Panc1 (cell line): ENCODE measurements around the gene CYP4B1. TPM values are rescaled to one million over a fixed set of nuclear protein-coding genes. Genes with fewer than 3 reads are reported as not detected.

Experiments
- ATAC-seq: fragments of 200-7000 bp; cut with Tn5 transposase; 2 replicates; pipeline ENCODE4 v1.9.1; 2020; ENCODE audit warnings: mild to moderate bottlenecking, moderate library complexity
- BruUV-seq: library from RNA; stranded (reverse); fragments of 400-500 nt; replicated peaks from 2 replicates; lab custom pipeline; 2021; lab: Mats Ljungman, UMichigan
- CTCF ChIA-PET: fragments of 300-600 bp; sonication (Branson Sonifier 250); formaldehyde crosslinking; loops from one replicate; lab custom pipeline; 2022; ENCODE audit warnings: antibody characterized with exemption; lab: Charles Lee
- POLR2A ChIA-PET: fragments of 300-600 bp; sonication (Branson Sonifier 250); formaldehyde crosslinking; loops from one replicate; lab custom pipeline; 2022; ENCODE audit warnings: antibody characterized with exemption; lab: Charles Lee
- DNase-seq: peaks from one replicate; pipeline ENCODE4 v3.0.0-alpha.2; 2010; ENCODE audit warnings: low read depth, low spot score
- H3K27ac ChIP-seq: 2 replicates; pipeline ENCODE4 v1.5.1; 2011; ENCODE audit warnings: mild to moderate bottlenecking, low read length, inconsistent platforms
- H3K27me3 ChIP-seq: fragments of 200-500 bp; sonication (Bioruptor generic); 2 replicates; pipeline ENCODE4 v1.6.0; 2014; ENCODE audit warnings: low read length, inconsistent platforms; ENCODE audit not compliant: control insufficient read depth, insufficient read depth
- H3K36me3 ChIP-seq: fragments of 200-500 bp; sonication (Bioruptor generic); 2 replicates; pipeline ENCODE4 v1.5.1; 2014; ENCODE audit warnings: inconsistent platforms, mild to moderate bottlenecking, low read length, moderate library complexity; ENCODE audit not compliant: control insufficient read depth, insufficient read depth
- H3K4me1 ChIP-seq: 2 replicates; pipeline ENCODE4 v1.5.1; 2011; ENCODE audit warnings: inconsistent platforms, mild to moderate bottlenecking, low read length, moderate library complexity; ENCODE audit not compliant: control insufficient read depth, insufficient read depth
- H3K4me3 ChIP-seq, 2 experiments: 2 replicates each; pipeline ENCODE4 v1.5.1; 2011 to 2012; ENCODE audit warnings: low read depth in 2 of 2, low read length in 2 of 2, mild to moderate bottlenecking in 2 of 2, inconsistent platforms in 1 of 2, moderate library complexity in 1 of 2
- H3K9me3 ChIP-seq: fragments of 200-500 bp; sonication (Bioruptor generic); 2 replicates; pipeline ENCODE4 v1.5.1; 2014; ENCODE audit warnings: low read depth, mild to moderate bottlenecking, inconsistent platforms, low read length, moderate library complexity; ENCODE audit not compliant: control insufficient read depth, insufficient read depth
- CTCF ChIP-seq: fragments of 450-650 bp; IDR thresholded peaks from 2 replicates; pipeline ENCODE4 v1.5.1; 2017; ENCODE audit warnings: mild to moderate bottlenecking
- POLR2AphosphoS5 ChIP-seq: IDR thresholded peaks from 2 replicates; pipeline ENCODE4 v1.6.1; 2012; ENCODE audit warnings: mild to moderate bottlenecking, low read depth, low read length, moderate library complexity
- REST ChIP-seq, 2 experiments: IDR thresholded peaks; 2 replicates each; pipeline ENCODE4 v1.6.1; 2011 to 2012; ENCODE audit warnings: low read depth in 2 of 2, control low read depth in 1 of 2, low read length in 1 of 2, mild to moderate bottlenecking in 1 of 2, moderate library complexity in 1 of 2; ENCODE audit not compliant: insufficient read depth in 1 of 2
- SIN3A ChIP-seq: IDR thresholded peaks from 2 replicates; pipeline ENCODE4 v1.6.1; 2012; ENCODE audit warnings: low read depth, mild to moderate bottlenecking, low read length, moderate library complexity, borderline replicate concordance; ENCODE audit not compliant: insufficient read depth
- TCF7L2 ChIP-seq: IDR thresholded peaks from 2 replicates; pipeline ENCODE4 v1.6.1; 2011; ENCODE audit warnings: mild to moderate bottlenecking, low read depth, low read length, inconsistent platforms
- in situ Hi-C: cut with HindIII; loops from 2 replicates; pipeline ENCODE4 v1.10.0; 2016; ENCODE audit warnings: low sequenced_read_pairs, low pct_unique_long_range_greater_than_20kb
- intact Hi-C: fragments of 100-400 bp; cut with micrococcal nuclease; formaldehyde crosslinking; loops from one replicate; pipeline ENCODE4 v1.10.0; 2022; ENCODE audit not compliant: unreplicated experiment
- total RNA-seq: library from RNA; stranded (reverse); gene quantifications from one replicate; pipeline ENCODE4 v1.2.1, GENCODE V29; 2021; ENCODE audit not compliant: unreplicated experiment

The CYP4B1 gene
- total RNA-seq, 1 experiment from 2014 or later, result not detected

- H3K4me3 ChIP-seq, result no peak overlapping the region
- ChIA-PET POLR2A (no interaction called here), CTCF (no interaction called here)
- no TSS peak for BruUV-seq
- intact Hi-C loops (no loop called here), in situ Hi-C loops (no loop called here)
- peaks cover 4% of the 10 kb centered on the region; the same call in 1 of the 2 replicates for H3K4me1 ChIP-seq
- TF ChIP-seq POLR2AphosphoS5 (no peak), SIN3A (no peak), CTCF (no peak), TCF7L2 (no peak), REST (IDR thresholded peaks at IDR 0.05; ENCODE audit: insufficient read depth in 1 of 2, low read depth in 2 of 2, low read length in 1 of 2) (no peak)
- DNase-seq, result no peak
- no peaks in the 10 kb centered on the region for H3K36me3 ChIP-seq
- H3K27ac ChIP-seq, result no peak overlapping the region
- ATAC-seq, result no peak
- no peaks in the 10 kb centered on the region for H3K27me3 ChIP-seq
- no peaks in the 10 kb centered on the region for H3K9me3 ChIP-seq
Observed at GRCh38 chr1:46818591-46818990, 19.7 kb downstream of the CYP4B1 start.

- in situ Hi-C loops (no loop called here), intact Hi-C loops (no loop called here)
- no TSS peak for BruUV-seq
- Histone ChIP-seq H3K27ac (no peak overlapping the region), H3K27me3 (no peaks in the 10 kb centered on the region), H3K36me3 (no peaks in the 10 kb centered on the region), H3K4me3 (no peak overlapping the region), H3K4me1 (peaks cover 4% of the 10 kb centered on the region; the same call in 1 of the 2 replicates), H3K9me3 (no peaks in the 10 kb centered on the region)
- ChIA-PET POLR2A (no interaction called here), CTCF (no interaction called here)
- no peak for ATAC-seq
- no peak for TF ChIP-seq REST (IDR thresholded peaks at IDR 0.05; ENCODE audit: insufficient read depth in 1 of 2, low read depth in 2 of 2, low read length in 1 of 2)
- DNase-seq, result no peak
Observed at GRCh38 chr1:46819335-46819734, 20.5 kb downstream of the CYP4B1 start.
